ENCODE data around the gene TOR2A. TPM values are rescaled to one million over a fixed set of nuclear protein-coding genes. Genes with fewer than 3 reads are reported as not detected.

TOR2A gene
- total and polyA plus RNA-seq, 8 donors = 5.0 to 87.8 (median 11.1) TPM

- 89 to 93% (median 90%) methylated on average over 4 of the region's 4 CpGs for WGBS, 5 donors
- Histone ChIP-seq H3K9me3 (no peaks in the 10 kb centered on the region), H3K4me1 (no peaks in the 10 kb centered on the region), H3K27ac (no peak overlapping the region), H3K27me3 (no peaks in the 10 kb centered on the region), H3K36me3 (peaks cover 24 to 91% (median 84%) of the 10 kb centered on the region in 4 donors), H3K4me3 (no peak overlapping the region)
- intact Hi-C loops (cut with DNase I; ENCODE audit: low total_unique reads) = no loop called here
- TF ChIP-seq POLR2A (IDR thresholded peaks at IDR 0.05) (no peak), POLR2AphosphoS5 (IDR thresholded peaks at IDR 0.05) (no peak), CTCF (IDR thresholded peaks at IDR 0.05) (no peak), EP300 (IDR thresholded peaks at IDR 0.05) (no peak)
- no peak for DNase-seq
These were observed 50.5 kb downstream of the TOR2A start for GRCh38 chr9:127684576-127684975.

- Histone ChIP-seq H3K36me3 (peaks cover 28 to 87% (median 85%) of the 10 kb centered on the region in 4 donors), H3K4me1 (no peaks in the 10 kb centered on the region), H3K27ac (no peak overlapping the region), H3K27me3 (no peaks in the 10 kb centered on the region), H3K9me3 (no peaks in the 10 kb centered on the region), H3K4me3 (no peak overlapping the region)
- TF ChIP-seq EP300 (IDR thresholded peaks at IDR 0.05) (no peak), CTCF (IDR thresholded peaks at IDR 0.05) (no peak), POLR2AphosphoS5 (IDR thresholded peaks at IDR 0.05) (no peak), POLR2A (IDR thresholded peaks at IDR 0.05) (no peak)
- DNase-seq = no peak
- intact Hi-C loops (cut with DNase I; ENCODE audit: low total_unique reads) = no loop called here
- 86 to 93% (median 89%) methylated on average over 5 of the region's 5 CpGs for WGBS, 5 donors
These were observed 51.4 kb downstream of the TOR2A start for GRCh38 chr9:127683723-127684122.

- intact Hi-C loops (cut with DNase I; ENCODE audit: low total_unique reads) = no loop called here
- Histone ChIP-seq H3K27ac (no peak overlapping the region), H3K9me3 (no peaks in the 10 kb centered on the region), H3K27me3 (no peaks in the 10 kb centered on the region), H3K4me3 (no peak overlapping the region), H3K36me3 (peaks cover 34 to 88% (median 85%) of the 10 kb centered on the region in 4 donors), H3K4me1 (no peaks in the 10 kb centered on the region)
- no peak for TF ChIP-seq EP300 (IDR thresholded peaks at IDR 0.05)
- no peak for TF ChIP-seq POLR2AphosphoS5 (IDR thresholded peaks at IDR 0.05)
- no peak for TF ChIP-seq POLR2A (IDR thresholded peaks at IDR 0.05)
- TF ChIP-seq CTCF (IDR thresholded peaks at IDR 0.05) = no peak
- WGBS, 5 donors = 87 to 92% (median 88%) methylated on average over 21 to 23 of the region's 23 CpGs
- no peak for DNase-seq
These were observed 52.5 kb downstream of the TOR2A start for GRCh38 chr9:127682351-127683136.

Other genes starting within 250 kb of the TOR2A start
- 10 to 100 TPM; 14.9 to 77.7 (median 31.3) TPM for gene STXBP1, start 123.0 kb downstream of the TOR2A start, total RNA-seq
- gene STXBP1, start 123.0 kb downstream of the TOR2A start, polyA plus RNA-seq = 1 to 10 TPM; 5.2 to 8.7 (median 7.6) TPM
- gene CFAP157, start 28.3 kb downstream of the TOR2A start, total RNA-seq = 1 to 10 TPM in 1 of 5 donors, under 1 TPM in 1, not detected in 3; 0.14 to 7.6 TPM
- gene CFAP157, start 28.3 kb downstream of the TOR2A start, polyA plus RNA-seq = under 1 TPM; 0.18 to 0.61 (median 0.19) TPM
- 10 to 100 TPM in 2 of 5 donors, 1 to 10 TPM in 3; 2.9 to 50.4 (median 10.0) TPM for gene PTRH1, start 19.6 kb downstream of the TOR2A start, total RNA-seq
- 10 to 100 TPM; 13.3 to 23.4 (median 21.4) TPM for gene PTRH1, start 19.6 kb downstream of the TOR2A start, polyA plus RNA-seq
- not detected for gene TTC16, start 19.2 kb downstream of the TOR2A start, total RNA-seq
- under 1 TPM in 2 of 3 donors, not detected in 1; 0.08 to 0.12 TPM for gene TTC16, start 19.2 kb downstream of the TOR2A start, polyA plus RNA-seq
- 10 to 100 TPM in 1 of 5 donors, 1 to 10 TPM in 2, not detected in 2; 1.8 to 38.1 (median 5.1) TPM for gene SH2D3C, start 43.4 kb upstream of the TOR2A start, total RNA-seq
- 1 to 10 TPM; 3.5 to 4.7 (median 4.3) TPM for gene SH2D3C, start 43.4 kb upstream of the TOR2A start, polyA plus RNA-seq
- gene CDK9, start 50.7 kb upstream of the TOR2A start, total RNA-seq = 100 to 1,000 TPM in 1 of 5 donors, 10 to 100 TPM in 4; 42.8 to 114 (median 92.7) TPM
- 10 to 100 TPM; 25.3 to 34.7 (median 34.4) TPM for gene CDK9, start 50.7 kb upstream of the TOR2A start, polyA plus RNA-seq
- gene FPGS, start 67.6 kb upstream of the TOR2A start, total RNA-seq = 100 to 1,000 TPM in 2 of 5 donors, 10 to 100 TPM in 3; 67.0 to 235 (median 97.1) TPM
- 10 to 100 TPM; 29.1 to 42.7 (median 30.2) TPM for gene FPGS, start 67.6 kb upstream of the TOR2A start, polyA plus RNA-seq
- gene ENG, start 119.4 kb upstream of the TOR2A start, total RNA-seq = 10 to 100 TPM in 4 of 5 donors, 1 to 10 TPM in 1; 4.0 to 58.5 (median 44.3) TPM
- gene ENG, start 119.4 kb upstream of the TOR2A start, polyA plus RNA-seq = 10 to 100 TPM; 16.0 to 28.8 (median 21.5) TPM
- 10 to 100 TPM in 3 of 5 donors, 1 to 10 TPM in 1, not detected in 1; 7.2 to 88.3 (median 39.8) TPM for gene AK1, start 142.4 kb upstream of the TOR2A start, total RNA-seq
- 10 to 100 TPM; 64.4 to 92.1 (median 89.7) TPM for gene AK1, start 142.4 kb upstream of the TOR2A start, polyA plus RNA-seq
- 100 to 1,000 TPM in 2 of 5 donors, 10 to 100 TPM in 3; 18.0 to 145 (median 92.4) TPM for gene ST6GALNAC6, start 164.3 kb upstream of the TOR2A start, total RNA-seq
- gene ST6GALNAC6, start 164.3 kb upstream of the TOR2A start, polyA plus RNA-seq = 10 to 100 TPM; 32.8 to 63.8 (median 42.2) TPM
- 10 to 100 TPM in 3 of 5 donors, 1 to 10 TPM in 2; 3.7 to 33.6 (median 14.5) TPM for gene ST6GALNAC4, start 181.7 kb upstream of the TOR2A start, total RNA-seq
- 10 to 100 TPM; 10.5 to 14.2 (median 11.8) TPM for gene ST6GALNAC4, start 181.7 kb upstream of the TOR2A start, polyA plus RNA-seq
- 10 to 100 TPM in 3 of 5 donors, under 1 TPM in 1, not detected in 1; 0.55 to 98.0 (median 19.1) TPM for gene PIP5KL1, start 195.5 kb upstream of the TOR2A start, total RNA-seq
- gene PIP5KL1, start 195.5 kb upstream of the TOR2A start, polyA plus RNA-seq = 1 to 10 TPM in 2 of 3 donors, under 1 TPM in 1; 0.50 to 3.3 (median 2.3) TPM
- gene DPM2, start 202.6 kb upstream of the TOR2A start, total RNA-seq = 10 to 100 TPM in 4 of 5 donors, 1 to 10 TPM in 1; 1.7 to 98.2 (median 55.4) TPM
- gene DPM2, start 202.6 kb upstream of the TOR2A start, polyA plus RNA-seq = 10 to 100 TPM; 27.0 to 38.0 (median 32.5) TPM
- 100 to 1,000 TPM in 2 of 5 donors, 10 to 100 TPM in 3; 26.3 to 406 (median 83.4) TPM for gene EEIG1, start 245.7 kb upstream of the TOR2A start, total RNA-seq
- 100 to 1,000 TPM in 1 of 3 donors, 10 to 100 TPM in 2; 24.4 to 118 (median 38.5) TPM for gene EEIG1, start 245.7 kb upstream of the TOR2A start, polyA plus RNA-seq